ENCODE results near the gene ZNF292.

DNA sequence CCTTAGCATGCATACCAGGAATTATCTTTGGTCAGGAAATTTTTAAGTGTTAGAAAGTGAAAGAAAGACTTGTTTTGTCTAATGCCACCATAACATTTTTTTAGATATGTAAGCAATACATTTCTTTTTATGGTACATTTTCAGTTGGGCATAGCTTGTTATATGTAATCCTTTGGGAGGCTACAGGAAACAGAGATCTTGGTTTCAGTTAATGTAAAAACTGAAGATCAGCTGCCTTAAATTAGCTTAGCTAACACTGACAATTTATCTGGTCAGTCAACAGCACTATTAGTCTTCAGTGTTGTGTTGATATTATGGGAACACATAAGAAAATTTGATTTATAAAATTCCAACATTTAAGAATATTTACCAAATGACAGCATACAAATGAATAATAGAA lies 88.4 kb downstream of the ZNF292 start:
- TF ChIP-seq, protein P1, sequence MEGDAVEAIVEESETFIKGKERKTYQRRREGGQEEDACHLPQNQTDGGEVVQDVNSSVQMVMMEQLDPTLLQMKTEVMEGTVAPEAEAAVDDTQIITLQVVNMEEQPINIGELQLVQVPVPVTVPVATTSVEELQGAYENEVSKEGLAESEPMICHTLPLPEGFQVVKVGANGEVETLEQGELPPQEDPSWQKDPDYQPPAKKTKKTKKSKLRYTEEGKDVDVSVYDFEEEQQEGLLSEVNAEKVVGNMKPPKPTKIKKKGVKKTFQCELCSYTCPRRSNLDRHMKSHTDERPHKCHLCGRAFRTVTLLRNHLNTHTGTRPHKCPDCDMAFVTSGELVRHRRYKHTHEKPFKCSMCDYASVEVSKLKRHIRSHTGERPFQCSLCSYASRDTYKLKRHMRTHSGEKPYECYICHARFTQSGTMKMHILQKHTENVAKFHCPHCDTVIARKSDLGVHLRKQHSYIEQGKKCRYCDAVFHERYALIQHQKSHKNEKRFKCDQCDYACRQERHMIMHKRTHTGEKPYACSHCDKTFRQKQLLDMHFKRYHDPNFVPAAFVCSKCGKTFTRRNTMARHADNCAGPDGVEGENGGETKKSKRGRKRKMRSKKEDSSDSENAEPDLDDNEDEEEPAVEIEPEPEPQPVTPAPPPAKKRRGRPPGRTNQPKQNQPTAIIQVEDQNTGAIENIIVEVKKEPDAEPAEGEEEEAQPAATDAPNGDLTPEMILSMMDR (IDR thresholded peaks at IDR 0.05) = no peak
- no peak for TF ChIP-seq POLR2A (IDR thresholded peaks at IDR 0.05)
